Mucosa of descending colon (tissue), 3 donors: ENCODE measurements around the gene NPR3. TPM values are rescaled to one million over a fixed set of nuclear protein-coding genes. Genes with fewer than 3 reads are reported as not detected.

Source experiments
- ATAC-seq: fragments of 200-7000 bp; cut with Tn5 transposase; one replicate; pipeline ENCODE4 v1.9.1; 2020; ENCODE audit warnings: mild to moderate bottlenecking, moderate library complexity
- DNase-seq, 3 donors: peaks; one replicate each; pipeline ENCODE4 v3.0.0-alpha.2; 2020
- H3K36me3 ChIP-seq: fragments of 200-600 bp; one replicate; pipeline ENCODE4 v1.8.0; 2021; ENCODE audit warnings: low read depth, mild to moderate bottlenecking
- H3K4me1 ChIP-seq: fragments of 200-600 bp; one replicate; pipeline ENCODE4 v1.8.0; 2021; ENCODE audit warnings: low read depth, mild to moderate bottlenecking
- H3K4me3 ChIP-seq: fragments of 200-600 bp; one replicate; pipeline ENCODE4 v1.8.0; 2021; ENCODE audit warnings: mild to moderate bottlenecking
- H3K9me3 ChIP-seq: fragments of 200-600 bp; one replicate; pipeline ENCODE4 v1.8.0; 2021; ENCODE audit warnings: mild to moderate bottlenecking
- CTCF ChIP-seq: fragments of 200-600 bp; IDR thresholded peaks from one replicate; pipeline ENCODE4 v1.8.0; 2022; ENCODE audit warnings: antibody characterized with exemption, mild to moderate bottlenecking
- intact Hi-C, 2 donors: fragments of 100-400 bp; cut with DNase I in 1 of 2; cut with micrococcal nuclease in 1 of 2; formaldehyde crosslinking; loops; one replicate each; pipeline versions ENCODE4 v1.11.0 to v1.11.1; 2022; cut with DNase I, micrococcal nuclease
- total RNA-seq, 3 donors: library from RNA; stranded (reverse); fragmentation: NEBNext Ultra II Directional in 2 of 3; extraction: Animal tissue kit (Norgen Biotek cat#: 25700) in 2 of 3; gene quantifications; one replicate each; pipeline versions ENCODE4 v1.2.1 to v1.2.4, GENCODE V29; 2021 to 2023
- donor health status: DM: no; HTN: no; CAD: no; lungs with moderate emphysema.
- donor health status: DM: no; HTN: no; CAD: no.
- donor health status: DM: no; HTN: yes; CAD: no.

NPR3 gene
- total RNA-seq, 3 donors from 2014 or later: 1.4 to 24.0 (median 2.8) TPM

- peaks cover 2% of the 10 kb centered on the region for H3K9me3 ChIP-seq
- no peaks in the 10 kb centered on the region for H3K4me1 ChIP-seq
- DNase-seq (no peak), ATAC-seq (no peak)
- no peak overlapping the region for H3K4me3 ChIP-seq
- TF ChIP-seq CTCF: no peak
- H3K36me3 ChIP-seq: no peaks in the 10 kb centered on the region
- intact Hi-C loops: no loop called here
Measured at GRCh38 chr5:32765266-32765665, 54.1 kb downstream of the NPR3 start.

DNA sequence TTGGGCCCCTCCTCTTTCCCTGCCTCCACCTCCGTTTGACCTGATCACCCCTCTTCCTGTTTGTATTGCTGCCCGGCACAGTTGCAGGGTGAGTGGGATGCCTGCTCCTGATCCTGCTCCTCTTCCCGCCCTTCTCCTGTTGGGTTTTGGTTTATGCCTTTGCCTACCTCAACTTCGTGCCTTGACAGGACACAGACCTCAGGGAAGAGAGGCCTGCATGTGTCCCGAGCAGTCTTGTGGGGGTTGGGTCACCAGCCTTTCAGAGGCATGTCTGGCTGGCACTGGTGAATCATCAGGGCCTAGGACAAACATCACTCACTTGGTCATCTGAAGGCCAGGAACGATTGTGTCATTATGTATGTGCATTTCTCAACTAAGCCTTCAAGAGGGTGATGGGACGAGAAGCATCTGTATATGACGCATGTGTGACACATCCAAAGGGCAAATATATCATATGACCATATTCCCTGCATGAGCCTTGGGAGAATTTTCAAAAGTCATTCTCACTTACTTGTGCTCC lies 56.9 kb downstream of the NPR3 start:
- DNase-seq: no peak
- Histone ChIP-seq H3K9me3 (peaks cover 2% of the 10 kb centered on the region), H3K4me3 (no peak overlapping the region), H3K36me3 (no peaks in the 10 kb centered on the region), H3K4me1 (no peaks in the 10 kb centered on the region)
- ATAC-seq: no peak
- intact Hi-C loops: no loop called here
- no peak for TF ChIP-seq CTCF

DNA sequence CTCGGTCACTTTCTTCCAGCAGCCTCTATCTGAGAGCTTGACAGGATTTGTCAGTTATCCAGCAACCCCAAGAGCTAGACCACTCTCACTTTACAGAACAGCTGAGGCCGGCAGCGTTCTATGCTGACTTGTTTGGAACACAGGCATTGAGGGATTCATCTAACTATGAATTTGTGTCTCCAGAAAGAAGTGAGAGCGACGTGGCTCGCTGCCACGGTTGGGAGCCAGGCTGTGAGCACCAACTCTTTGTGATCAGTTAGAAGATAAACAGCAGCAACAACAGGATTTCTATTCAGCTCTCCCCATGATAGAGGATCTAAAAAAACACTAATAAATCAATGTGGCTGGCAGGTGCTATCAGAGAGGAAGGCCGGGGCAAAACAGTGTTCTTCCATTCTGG lies 58.6 kb downstream of the NPR3 start:
- ATAC-seq (no peak), DNase-seq (no peak)
- no peaks in the 10 kb centered on the region for H3K36me3 ChIP-seq
- no peak for TF ChIP-seq CTCF
- no peak overlapping the region for H3K4me3 ChIP-seq
- intact Hi-C loops: no loop called here
- no peaks in the 10 kb centered on the region for H3K9me3 ChIP-seq
- H3K4me1 ChIP-seq: no peaks in the 10 kb centered on the region

DNA sequence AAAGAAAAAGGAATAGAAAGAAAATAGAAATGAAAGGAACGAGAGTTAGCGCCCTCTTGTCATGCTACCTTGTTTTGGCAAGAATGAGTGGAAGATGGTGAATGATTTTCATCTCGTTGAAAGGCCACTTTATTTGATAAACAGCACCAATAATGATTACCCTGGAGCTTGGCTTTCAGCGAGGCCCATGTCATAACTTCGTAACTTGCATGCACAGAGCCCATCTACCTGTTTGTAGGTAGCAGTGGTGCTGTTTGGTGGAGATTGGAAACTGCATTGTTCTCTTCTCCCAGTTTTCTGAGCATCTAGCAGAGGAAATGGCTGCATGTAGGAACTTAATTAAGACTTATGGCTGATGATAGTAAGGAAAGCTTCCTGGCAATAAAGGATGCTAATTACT lies 59.3 kb downstream of the NPR3 start:
- Histone ChIP-seq H3K4me1 (no peaks in the 10 kb centered on the region), H3K9me3 (no peaks in the 10 kb centered on the region), H3K4me3 (no peak overlapping the region), H3K36me3 (no peaks in the 10 kb centered on the region)
- no peak for DNase-seq
- ATAC-seq: no peak
- TF ChIP-seq CTCF: no peak
- intact Hi-C loops: no loop called here

DNA sequence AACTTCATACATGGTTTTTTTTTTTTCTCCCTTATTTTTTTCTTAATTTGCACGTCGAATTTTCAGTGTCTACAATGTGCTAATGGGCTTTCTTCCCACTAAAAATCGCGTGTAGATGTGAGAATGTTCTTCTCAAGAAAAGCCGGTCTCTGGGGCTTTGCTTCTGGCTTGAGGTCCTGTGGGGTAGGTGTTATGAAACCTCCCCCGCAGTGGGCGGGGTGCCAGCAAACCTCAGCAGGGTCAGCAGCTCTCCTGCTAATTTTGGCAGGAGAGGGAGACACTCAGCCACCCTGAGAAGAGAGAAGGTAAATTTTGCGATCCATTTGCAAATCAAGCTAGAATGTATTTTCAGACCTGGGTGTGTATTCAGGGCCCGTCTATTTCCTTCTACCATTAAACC lies 59.9 kb downstream of the NPR3 start:
- Histone ChIP-seq H3K9me3 (no peaks in the 10 kb centered on the region), H3K4me3 (no peak overlapping the region), H3K36me3 (no peaks in the 10 kb centered on the region), H3K4me1 (no peaks in the 10 kb centered on the region)
- ATAC-seq: no peak
- intact Hi-C loops: no loop called here
- TF ChIP-seq CTCF: no peak
- no peak for DNase-seq

DNA sequence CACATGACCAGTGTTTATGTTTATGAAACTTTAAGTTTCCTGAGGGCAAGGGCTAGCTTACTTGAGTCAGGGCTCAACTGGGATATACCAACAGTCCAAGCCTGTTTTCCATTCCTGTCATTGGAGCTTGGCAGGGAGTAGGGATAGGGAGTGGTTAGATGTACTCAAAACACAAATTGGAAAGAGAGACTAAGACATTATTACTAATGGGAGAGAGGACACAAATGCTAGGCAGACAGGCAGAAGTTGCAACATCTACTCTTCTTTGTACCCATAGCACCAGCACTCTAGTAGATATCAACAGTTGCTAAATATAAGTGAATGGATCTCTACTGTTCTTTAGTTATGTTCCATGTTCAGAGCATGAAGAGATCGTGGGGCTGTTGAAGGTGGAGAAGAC lies 62.8 kb downstream of the NPR3 start:
- Histone ChIP-seq H3K36me3 (no peaks in the 10 kb centered on the region), H3K4me3 (no peak overlapping the region), H3K9me3 (no peaks in the 10 kb centered on the region), H3K4me1 (no peaks in the 10 kb centered on the region)
- no peak for DNase-seq
- no peak for ATAC-seq
- intact Hi-C loops: no loop called here
- TF ChIP-seq CTCF: no peak
